Keratinocyte (primary cell): ENCODE data around the gene TK2.

Experiments used
- CTCF ChIP-seq, 3 experiments: IDR thresholded peaks in 1 of 3; conservative IDR thresholded peaks in 1 of 3; optimal IDR thresholded peaks in 1 of 3; 2 replicates in 2 of 3; 3 replicates in 1 of 3; pipeline versions ENCODE3 to v1.5.1; 2011; ENCODE audit warnings: low read length in 3 of 3, mild to moderate bottlenecking in 3 of 3, moderate library complexity in 2 of 3, control low read depth in 1 of 3, inconsistent platforms in 1 of 3; ENCODE audit not compliant: insufficient read depth in 2 of 3; ENCODE audit errors: extremely low read depth in 1 of 3
- EZH2 ChIP-seq: IDR thresholded peaks from one replicate; pipeline ENCODE4 v1.6.1; 2012; ENCODE audit warnings: inconsistent platforms, mild to moderate bottlenecking, low read length, moderate library complexity

- TF ChIP-seq CTCF (optimal IDR thresholded peaks at IDR 0.05 in 1 of 3, IDR thresholded peaks at IDR 0.05 in 1 of 3, conservative IDR thresholded peaks at IDR 0.05 in 1 of 3; ENCODE audit: extremely low read depth in 1 of 3, insufficient read depth in 2 of 3, low read length in 3 of 3) (no peak), EZH2 (no peak)
Observed at GRCh38 chr16:66561381-66562080, 11.6 kb upstream of the TK2 start.
